ENCODE data around the gene TMEM53.
A peak's percentile ranks its signal among the peaks of the same experiment; 100 is the strongest.
"Not testable (repeated sequence)": the region's sequence is repeated elsewhere in the genome, so short reads cannot be mapped to it uniquely, and the experiment has no call there.

Gene TMEM53

GRCh38 chr1:44674113-44675000, at the start of gene TMEM53, which contains the start of gene ARMH1:
Gene TMEM53, minus strand, starts transcription at chr1:44674481. Its CDS starts 90 bp downstream, at chr1:44674391.
Gene ARMH1, plus strand, starts transcription at chr1:44674714. Its CDS starts 14,984 bp downstream, at chr1:44689698.
- DNase-seq (ENCODE audit: low read depth in 2 of 2), result peak; percentile 98

- peak in 1 of 2 donors; percentile 41 for DNase-seq (ENCODE audit: low read depth in 2 of 2)
These were observed 49.4 kb upstream of the TMEM53 start for GRCh38 chr1:44723496-44724295.

- DNase-seq (ENCODE audit: low read depth in 2 of 2), result no peak
These were observed 48.8 kb upstream of the TMEM53 start for GRCh38 chr1:44723064-44723463.

- DNase-seq (ENCODE audit: low read depth in 2 of 2), result peak; percentile 73 to 87
These were observed 47.4 kb upstream of the TMEM53 start for GRCh38 chr1:44721485-44722361.

- DNase-seq (ENCODE audit: low read depth in 2 of 2), result no peak
These were observed 46.0 kb upstream of the TMEM53 start for GRCh38 chr1:44720281-44720680.

- DNase-seq (ENCODE audit: low read depth in 2 of 2), result no peak
These were observed 45.0 kb upstream of the TMEM53 start for GRCh38 chr1:44719318-44719717.

GRCh38 chr1:44718091-44718490, 43.8 kb upstream of the TMEM53 start:
- DNase-seq (ENCODE audit: low read depth in 2 of 2), result no peak

GRCh38 chr1:44717653-44718052, 43.4 kb upstream of the TMEM53 start:
- no peak for DNase-seq (ENCODE audit: low read depth in 2 of 2)

- no peak for DNase-seq (ENCODE audit: low read depth in 2 of 2)
These were observed 42.9 kb upstream of the TMEM53 start for GRCh38 chr1:44717156-44717555.

- peak in 1 of 2 donors; percentile 40 for DNase-seq (ENCODE audit: low read depth in 2 of 2)
These were observed 40.8 kb upstream of the TMEM53 start for GRCh38 chr1:44714944-44715571.

- DNase-seq (ENCODE audit: low read depth in 2 of 2), result no peak
These were observed 40.3 kb upstream of the TMEM53 start for GRCh38 chr1:44714532-44714931.

GRCh38 chr1:44713321-44713781, 39.1 kb upstream of the TMEM53 start:
- DNase-seq (ENCODE audit: low read depth in 2 of 2), result no peak

- DNase-seq (ENCODE audit: low read depth in 2 of 2), result no peak
These were observed 33.9 kb upstream of the TMEM53 start for GRCh38 chr1:44707959-44708831.

- DNase-seq (ENCODE audit: low read depth in 2 of 2), result no peak
These were observed 33.0 kb upstream of the TMEM53 start for GRCh38 chr1:44707112-44707881.

GRCh38 chr1:44705938-44706337, 31.7 kb upstream of the TMEM53 start:
- DNase-seq (ENCODE audit: low read depth in 2 of 2), result no peak

GRCh38 chr1:44705470-44705869, 31.2 kb upstream of the TMEM53 start:
- DNase-seq (ENCODE audit: low read depth in 2 of 2), result no peak

GRCh38 chr1:44701141-44701573, 26.9 kb upstream of the TMEM53 start:
- no peak for DNase-seq (ENCODE audit: low read depth in 2 of 2)

- DNase-seq (ENCODE audit: low read depth in 2 of 2), result no peak
These were observed 26.3 kb upstream of the TMEM53 start for GRCh38 chr1:44700573-44700972.

GRCh38 chr1:44699375-44699774, 25.1 kb upstream of the TMEM53 start:
- DNase-seq (ENCODE audit: low read depth in 2 of 2), result not testable (repeated sequence)
